ENCODE data around the gene DIP2C.
A peak's percentile ranks its signal among the peaks of the same experiment; 100 is the strongest.
"Not testable (repeated sequence)": the region's sequence is repeated elsewhere in the genome, so short reads cannot be mapped to it uniquely, and the experiment has no call there.

The DIP2C gene

GRCh38 chr10:514137-514671 is 175.3 kb downstream of the DIP2C start:
- DNase-seq (ENCODE audit: low spot score) = no peak

- DNase-seq (ENCODE audit: low spot score) = no peak
Observed at GRCh38 chr10:513393-513792, 176.1 kb downstream of the DIP2C start.

GRCh38 chr10:512661-513060 is 176.8 kb downstream of the DIP2C start:
- not testable (repeated sequence) for DNase-seq (ENCODE audit: low spot score)

GRCh38 chr10:511849-512191 is 177.6 kb downstream of the DIP2C start:
- no peak for DNase-seq (ENCODE audit: low spot score)

- DNase-seq (ENCODE audit: low spot score) = peak; percentile 94
Observed at GRCh38 chr10:511101-511848, 178.2 kb downstream of the DIP2C start.

GRCh38 chr10:510415-510881 is 179.0 kb downstream of the DIP2C start:
- DNase-seq (ENCODE audit: low spot score) = no peak

- no peak for DNase-seq (ENCODE audit: low spot score)
Observed at GRCh38 chr10:509361-510102, 179.9 kb downstream of the DIP2C start.

- no peak for DNase-seq (ENCODE audit: low spot score)
Observed at GRCh38 chr10:508726-509125, 180.7 kb downstream of the DIP2C start.

GRCh38 chr10:507908-508444 is 181.5 kb downstream of the DIP2C start:
- no peak for DNase-seq (ENCODE audit: low spot score)

- DNase-seq (ENCODE audit: low spot score) = no peak
Observed at GRCh38 chr10:507355-507699, 182.1 kb downstream of the DIP2C start.

- no peak for DNase-seq (ENCODE audit: low spot score)
Observed at GRCh38 chr10:506451-507354, 182.8 kb downstream of the DIP2C start.

- no peak for DNase-seq (ENCODE audit: low spot score)
Observed at GRCh38 chr10:505419-505818, 184.0 kb downstream of the DIP2C start.

GRCh38 chr10:504806-505205 is 184.7 kb downstream of the DIP2C start:
- no peak for DNase-seq (ENCODE audit: low spot score)

GRCh38 chr10:504121-504611 is 185.3 kb downstream of the DIP2C start:
- no peak for DNase-seq (ENCODE audit: low spot score)

GRCh38 chr10:501596-501995 is 187.9 kb downstream of the DIP2C start:
- no peak for DNase-seq (ENCODE audit: low spot score)

GRCh38 chr10:500876-501275 is 188.6 kb downstream of the DIP2C start:
- DNase-seq (ENCODE audit: low spot score) = no peak

- no peak for DNase-seq (ENCODE audit: low spot score)
Observed at GRCh38 chr10:499991-500390, 189.5 kb downstream of the DIP2C start.

- DNase-seq (ENCODE audit: low spot score) = no peak
Observed at GRCh38 chr10:498760-499435, 190.6 kb downstream of the DIP2C start.

GRCh38 chr10:497898-498451 is 191.5 kb downstream of the DIP2C start:
- DNase-seq (ENCODE audit: low spot score) = no peak

- DNase-seq (ENCODE audit: low spot score) = no peak
Observed at GRCh38 chr10:497289-497688, 192.2 kb downstream of the DIP2C start.

GRCh38 chr10:494556-494955 is 194.9 kb downstream of the DIP2C start:
- DNase-seq (ENCODE audit: low spot score) = no peak
